NCI-H82 treated with DMSO at 0.1 percent for 48 hours (cell line): ENCODE measurements around the gene UNK.
"Not testable (repeated sequence)": the region's sequence is repeated elsewhere in the genome, so short reads cannot be mapped to it uniquely, and the experiment has no call there.

ENCODE experiments used
- DNase-seq: peaks from one replicate; lab custom pipeline; 2025; ENCODE audit not compliant: unreplicated experiment; lab: John Stamatoyannopoulos, UW

UNK gene

GRCh38 chr17:75793460-75793859, 8.9 kb downstream of the UNK start:
- DNase-seq = no peak

- no peak for DNase-seq
Observed at GRCh38 chr17:75795820-75796607, 11.4 kb downstream of the UNK start.

- DNase-seq = no peak
Observed at GRCh38 chr17:75799402-75799801, 14.8 kb downstream of the UNK start.

GRCh38 chr17:75803883-75804282, 19.3 kb downstream of the UNK start:
- DNase-seq = no peak

- DNase-seq = no peak
Observed at GRCh38 chr17:75806822-75807500, 22.4 kb downstream of the UNK start.

- no peak for DNase-seq
Observed at GRCh38 chr17:75807861-75808260, 23.3 kb downstream of the UNK start.

- DNase-seq = no peak
Observed at GRCh38 chr17:75808549-75808904, 23.9 kb downstream of the UNK start.

GRCh38 chr17:75808905-75809621, 24.5 kb downstream of the UNK start:
- DNase-seq = no peak

- DNase-seq = no peak
Observed at GRCh38 chr17:75809631-75810111, 25.1 kb downstream of the UNK start.

- DNase-seq = no peak
Observed at GRCh38 chr17:75810216-75810615, 25.6 kb downstream of the UNK start.

- DNase-seq = not testable (repeated sequence)
Observed at GRCh38 chr17:75810756-75811155, 26.1 kb downstream of the UNK start.

GRCh38 chr17:75811174-75811573, 26.6 kb downstream of the UNK start:
- no peak for DNase-seq

- no peak for DNase-seq
Observed at GRCh38 chr17:75812096-75813013, 27.7 kb downstream of the UNK start.

- DNase-seq = no peak
Observed at GRCh38 chr17:75813081-75814020, 28.7 kb downstream of the UNK start.

- DNase-seq = no peak
Observed at GRCh38 chr17:75814021-75814395, 29.4 kb downstream of the UNK start.

GRCh38 chr17:75814900-75815373, 30.3 kb downstream of the UNK start:
- no peak for DNase-seq

GRCh38 chr17:75815399-75815798, 30.8 kb downstream of the UNK start:
- DNase-seq = no peak

GRCh38 chr17:75816693-75817092, 32.1 kb downstream of the UNK start:
- no peak for DNase-seq

GRCh38 chr17:75817571-75817970, 33.0 kb downstream of the UNK start:
- no peak for DNase-seq
